CD14-positive monocyte (primary cell): Measurements from ENCODE around the gene SNX1. TPM values are rescaled to one million over a fixed set of nuclear protein-coding genes. Genes with fewer than 3 reads are reported as not detected.

ENCODE experiments used
- DNase-seq, 3 donors: peaks; one replicate each; pipeline ENCODE4 v3.0.0-alpha.2; 2011 to 2022
- H2AFZ ChIP-seq: 2 replicates; pipeline ENCODE4 v1.6.0; 2012; ENCODE audit warnings: mild to moderate bottlenecking, low read depth, low read length, inconsistent platforms; ENCODE audit not compliant: insufficient read depth, poor library complexity, severe bottlenecking
- H3K27ac ChIP-seq, 2 donors: 1 replicate in 1 of 2; 2 replicates in 1 of 2; pipeline ENCODE4 v1.5.1; 2012 to 2013; ENCODE audit warnings: low read length in 2 of 2, control low read depth in 1 of 2, inconsistent platforms in 1 of 2, low read depth in 1 of 2, mild to moderate bottlenecking in 1 of 2
- H3K27me3 ChIP-seq, 2 donors: one replicate each; pipeline versions ENCODE4 v1.6.0 to v1.6.1; 2011 to 2013; ENCODE audit warnings: low read length in 2 of 2; ENCODE audit not compliant: control insufficient read depth in 2 of 2, insufficient read depth in 2 of 2
- H3K36me3 ChIP-seq, 2 donors: replicated peaks in 1 of 2; 1 replicate in 1 of 2; 2 replicates in 1 of 2; pipeline versions ENCODE4 v1.5.1 to v1.6.1; 2012 to 2013; ENCODE audit warnings: low read length in 2 of 2, control low read depth in 1 of 2, inconsistent platforms in 1 of 2, mild to moderate bottlenecking in 1 of 2; ENCODE audit not compliant: insufficient read depth in 2 of 2, control insufficient read depth in 1 of 2
- H3K4me1 ChIP-seq, 2 donors: 1 replicate in 1 of 2; 2 replicates in 1 of 2; pipeline versions ENCODE4 v1.5.1 to v1.6.1; 2012 to 2013; ENCODE audit warnings: low read length in 2 of 2, control low read depth in 1 of 2, inconsistent platforms in 1 of 2, mild to moderate bottlenecking in 1 of 2, moderate library complexity in 1 of 2; ENCODE audit not compliant: insufficient read depth in 2 of 2, control insufficient read depth in 1 of 2
- H3K4me2 ChIP-seq: replicated peaks from 2 replicates; pipeline ENCODE3; 2012; ENCODE audit warnings: low read length, moderate library complexity, mild to moderate bottlenecking; ENCODE audit not compliant: poor library complexity, severe bottlenecking; ENCODE audit errors: extremely low read depth
- H3K4me3 ChIP-seq, 3 experiments: fragments of 200-600 bp in 1 of 3; sonication (generic) in 1 of 3; replicated peaks in 1 of 3; 1 replicate in 2 of 3; 2 replicates in 1 of 3; pipeline ENCODE4 v1.5.1; 2011 to 2013; ENCODE audit warnings: low read length in 3 of 3, mild to moderate bottlenecking in 3 of 3, control low read depth in 2 of 3, low read depth in 2 of 3, inconsistent platforms in 1 of 3, moderate library complexity in 1 of 3
- H3K79me2 ChIP-seq: 2 replicates; pipeline ENCODE4 v1.6.0; 2012; ENCODE audit warnings: mild to moderate bottlenecking, control low read depth, inconsistent platforms, low read length, moderate library complexity; ENCODE audit not compliant: insufficient read depth
- H3K9ac ChIP-seq: 2 replicates; pipeline ENCODE4 v1.6.0; 2017; ENCODE audit warnings: low read length, mild to moderate bottlenecking; ENCODE audit not compliant: insufficient read depth, poor library complexity, severe bottlenecking
- H3K9me3 ChIP-seq, 2 donors: replicated peaks in 1 of 2; 1 replicate in 1 of 2; 2 replicates in 1 of 2; pipeline versions ENCODE4 v1.5.1 to v1.6.1; 2012 to 2013; ENCODE audit warnings: low read length in 2 of 2, control low read depth in 1 of 2; ENCODE audit not compliant: control insufficient read depth in 1 of 2, insufficient read depth in 1 of 2
- H4K20me1 ChIP-seq: 2 replicates; pipeline ENCODE4 v1.6.0; 2012; ENCODE audit warnings: mild to moderate bottlenecking, low read length, control low read depth, moderate library complexity; ENCODE audit not compliant: insufficient read depth
- H3K27ac Mint-ChIP-seq, 7 donors: one replicate each; pipeline ENCODE4 v1.8.0; 2020; ENCODE audit warnings: mild to moderate bottlenecking in 7 of 7, mixed read lengths in 7 of 7, moderate library complexity in 6 of 7, inconsistent platforms in 2 of 7
- H3K27me3 Mint-ChIP-seq, 3 donors: one replicate each; pipeline ENCODE4 v1.8.0; 2021 to 2022; ENCODE audit warnings: low read depth in 3 of 3, mild to moderate bottlenecking in 3 of 3, mixed read lengths in 3 of 3, moderate library complexity in 3 of 3, inconsistent platforms in 1 of 3
- H3K36me3 Mint-ChIP-seq, 2 donors: one replicate each; pipeline ENCODE4 v1.8.0; 2020; ENCODE audit warnings: mixed read lengths in 2 of 2, inconsistent platforms in 1 of 2, mild to moderate bottlenecking in 1 of 2
- H3K4me1 Mint-ChIP-seq: one replicate; pipeline ENCODE4 v1.8.0; 2020; ENCODE audit warnings: mild to moderate bottlenecking, mixed read lengths
- H3K4me3 Mint-ChIP-seq, 2 donors: one replicate each; pipeline ENCODE4 v1.8.0; 2020; ENCODE audit warnings: mild to moderate bottlenecking in 2 of 2, mixed read lengths in 2 of 2, moderate library complexity in 1 of 2
- H3K9me3 Mint-ChIP-seq, 7 donors: one replicate each; pipeline ENCODE4 v1.8.0; 2020 to 2022; ENCODE audit warnings: mixed read lengths in 7 of 7, mild to moderate bottlenecking in 6 of 7, moderate library complexity in 6 of 7, inconsistent platforms in 2 of 7
- WGBS: methylation state at CpG from one replicate; pipeline ENCODE4 v1.1.5; 2013; ENCODE audit warnings: missing lambda C conversion rate; ENCODE audit not compliant: insufficient coverage; 5-methylcytosine and 5-hydroxymethylcytosine counted together
- intact Hi-C, 2 donors: fragments of 100-400 bp; cut with micrococcal nuclease; formaldehyde crosslinking; loops; one replicate each; pipeline versions ENCODE4 v1.15.0 to v1.15.1; 2023
- polyA plus RNA-seq, 3 donors: library from polyadenylated mRNA; depleted of rRNA in 1 of 3; unstranded in 2 of 3; stranded (reverse) in 1 of 3; fragments of 300-500 nt in 2 of 3; fragments of >200 nt in 1 of 3; fragmentation: Illumina TruSeq in 2 of 3; gene quantifications; 1 replicate in 2 of 3; 2 replicates in 1 of 3; pipeline ENCODE4 v1.2.3, GENCODE V29; 2012 to 2021
- TF ChIP-seq, protein P1 (sequence below): fragments of 200-600 bp; IDR thresholded peaks from one replicate; pipeline ENCODE4 v1.8.0; 2022; ENCODE audit warnings: antibody characterized with exemption, mild to moderate bottlenecking

Gene SNX1
- polyA plus RNA-seq, 3 donors: 104 to 115 (median 115) TPM

GRCh38 chr15:64164436-64164835 is 68.7 kb downstream of the SNX1 start:
- Mint-ChIP-seq H3K4me1 (peaks cover 36% of the 10 kb centered on the region), H3K9me3 (no peaks in the 10 kb centered on the region), H3K36me3 (peaks cover 18 to 21% of the 10 kb centered on the region in 2 donors), H3K27ac (peak overlapping the region; percentile 93 to 96 (median 95)), H3K4me3 (peak overlapping the region; percentile 78 to 96), H3K27me3 (peaks cover 0 to 2% (median 0%) of the 10 kb centered on the region in 3 donors)
- peak overlapping the region; percentile 76 for H3K9ac ChIP-seq
- H3K27ac ChIP-seq: peak overlapping the region; percentile 86 to 94
- H3K4me1 ChIP-seq: peaks cover 29 to 32% of the 10 kb centered on the region in 2 donors
- no peaks in the 10 kb centered on the region for H3K27me3 ChIP-seq
- TF ChIP-seq, protein P1, sequence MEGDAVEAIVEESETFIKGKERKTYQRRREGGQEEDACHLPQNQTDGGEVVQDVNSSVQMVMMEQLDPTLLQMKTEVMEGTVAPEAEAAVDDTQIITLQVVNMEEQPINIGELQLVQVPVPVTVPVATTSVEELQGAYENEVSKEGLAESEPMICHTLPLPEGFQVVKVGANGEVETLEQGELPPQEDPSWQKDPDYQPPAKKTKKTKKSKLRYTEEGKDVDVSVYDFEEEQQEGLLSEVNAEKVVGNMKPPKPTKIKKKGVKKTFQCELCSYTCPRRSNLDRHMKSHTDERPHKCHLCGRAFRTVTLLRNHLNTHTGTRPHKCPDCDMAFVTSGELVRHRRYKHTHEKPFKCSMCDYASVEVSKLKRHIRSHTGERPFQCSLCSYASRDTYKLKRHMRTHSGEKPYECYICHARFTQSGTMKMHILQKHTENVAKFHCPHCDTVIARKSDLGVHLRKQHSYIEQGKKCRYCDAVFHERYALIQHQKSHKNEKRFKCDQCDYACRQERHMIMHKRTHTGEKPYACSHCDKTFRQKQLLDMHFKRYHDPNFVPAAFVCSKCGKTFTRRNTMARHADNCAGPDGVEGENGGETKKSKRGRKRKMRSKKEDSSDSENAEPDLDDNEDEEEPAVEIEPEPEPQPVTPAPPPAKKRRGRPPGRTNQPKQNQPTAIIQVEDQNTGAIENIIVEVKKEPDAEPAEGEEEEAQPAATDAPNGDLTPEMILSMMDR: no peak
- intact Hi-C loops: loop anchor here (5.0 to 10.0 kb wide), 4 partner anchors 72 to 298 kb away; partner anchors contain the start of genes CIAO2A (in 1 of the 2), CSNK1G1 (in 1 of the 2), TRIP4 (in 1 of the 2) and ZNF609 (in 1 of the 2)
- H3K4me3 ChIP-seq: peak overlapping the region in 2 of 3 experiments; percentile 63 to 92
- peak overlapping the region; percentile 89 for H3K4me2 ChIP-seq
- peak overlapping the region; percentile 86 for H2AFZ ChIP-seq
- H3K9me3 ChIP-seq: no peaks in the 10 kb centered on the region
- WGBS: no CpG with 5 or more reads among the region's 4 CpGs
- peaks cover 32% of the 10 kb centered on the region for H3K79me2 ChIP-seq
- no peak for DNase-seq
- peaks cover 12% of the 10 kb centered on the region in 2 donors for H3K36me3 ChIP-seq
- peaks cover 30% of the 10 kb centered on the region for H4K20me1 ChIP-seq

- peaks cover 31% of the 10 kb centered on the region for H3K4me1 Mint-ChIP-seq
- peaks cover 21 to 24% of the 10 kb centered on the region in 2 donors for H3K36me3 Mint-ChIP-seq
- H3K27me3 ChIP-seq: no peaks in the 10 kb centered on the region
- no peaks in the 10 kb centered on the region for H3K9me3 Mint-ChIP-seq
- H3K79me2 ChIP-seq: peaks cover 15% of the 10 kb centered on the region
- H3K27ac Mint-ChIP-seq: no peak overlapping the region
- peaks cover 29 to 30% of the 10 kb centered on the region in 2 donors for H3K4me1 ChIP-seq
- H3K9me3 ChIP-seq: no peaks in the 10 kb centered on the region
- no peak overlapping the region for H3K4me3 ChIP-seq
- no peak overlapping the region for H3K9ac ChIP-seq
- no CpG with 5 or more reads among the region's 5 CpGs for WGBS
- no peak overlapping the region for H3K4me3 Mint-ChIP-seq
- peaks cover 10 to 20% of the 10 kb centered on the region in 2 donors for H3K36me3 ChIP-seq
- TF ChIP-seq, protein P1: no peak
- no peak overlapping the region for H3K4me2 ChIP-seq
- no peak for DNase-seq
- H2AFZ ChIP-seq: no peak overlapping the region
- H4K20me1 ChIP-seq: peaks cover 13% of the 10 kb centered on the region
- no peak overlapping the region for H3K27ac ChIP-seq
- peaks cover 0 to 2% (median 0%) of the 10 kb centered on the region in 3 donors for H3K27me3 Mint-ChIP-seq
- intact Hi-C loops: loop anchor here in 1 of 2 donors (10.0 kb wide), 1 partner anchor 189 kb away; the partner anchor contains the start of gene CSNK1G1
Measured at GRCh38 chr15:64166102-64166890, 70.5 kb downstream of the SNX1 start.
